ENCODE measurements around the gene MSGN1.

DNA sequence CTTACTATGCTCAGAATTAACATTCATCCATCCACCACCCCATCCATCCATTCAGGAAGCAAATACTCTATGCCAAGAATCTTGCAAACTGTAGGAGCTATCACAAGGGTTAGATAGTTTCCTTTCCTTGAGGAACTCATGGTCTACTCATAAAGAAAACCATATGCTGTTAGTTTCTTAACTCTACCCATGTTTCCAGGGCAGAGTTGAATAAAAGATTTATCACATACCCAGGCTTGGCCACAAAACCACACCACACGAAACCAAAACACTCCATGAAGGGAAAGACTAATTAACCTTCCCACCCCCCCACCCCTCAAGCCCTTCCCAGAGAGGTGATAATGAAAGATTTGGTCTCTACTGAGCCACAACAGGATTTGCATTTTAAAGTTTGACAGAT, 23.7 kb upstream of the MSGN1 start:
- TF ChIP-seq CSDC2 (CRISPR knock-in tag; IDR thresholded peaks at IDR 0.05) (no peak), ZNF8 (CRISPR knock-in tag; IDR thresholded peaks at IDR 0.05) (no peak), SNAI2 (CRISPR knock-in tag; IDR thresholded peaks at IDR 0.05) (no peak)
